Keratinocyte (primary cell): ENCODE data around the gene KCNJ16. TPM values are rescaled to one million over a fixed set of nuclear protein-coding genes. Genes with fewer than 3 reads are reported as not detected.

ENCODE experiments used
- DNase-seq: peaks from one replicate; pipeline ENCODE4 v3.0.0-alpha.2; 2011; ENCODE audit warnings: low read depth, missing footprints, low spot score
- FAIRE-seq: peaks from 2 replicates; lab custom pipeline; 2011; peaks lifted over from hg19 to GRCh38; lab: Jason Lieb, UNC
- H2AFZ ChIP-seq: 2 replicates; pipeline ENCODE4 v1.6.0; 2012; ENCODE audit warnings: low read length, control low read depth, inconsistent platforms; ENCODE audit not compliant: control insufficient read depth
- H3K27ac ChIP-seq: 2 replicates; pipeline ENCODE4 v1.5.1; 2011; ENCODE audit warnings: low read length; ENCODE audit not compliant: control insufficient read depth, insufficient read depth
- H3K27me3 ChIP-seq: 3 replicates; pipeline ENCODE4 v1.6.0; 2011; ENCODE audit warnings: low read length; ENCODE audit not compliant: control insufficient read depth, insufficient read depth; ENCODE audit errors: extremely low read depth
- H3K36me3 ChIP-seq, 2 experiments: 2 replicates in 1 of 2; 3 replicates in 1 of 2; pipeline ENCODE4 v1.5.1; 2011; ENCODE audit warnings: low read length in 2 of 2, mild to moderate bottlenecking in 1 of 2; ENCODE audit not compliant: control insufficient read depth in 2 of 2, insufficient read depth in 2 of 2; ENCODE audit errors: extremely low read depth in 1 of 2
- H3K4me1 ChIP-seq: 3 replicates; pipeline ENCODE4 v1.5.1; 2011; ENCODE audit warnings: low read length; ENCODE audit not compliant: control insufficient read depth, insufficient read depth; ENCODE audit errors: extremely low read depth
- H3K4me2 ChIP-seq: 3 replicates; pipeline ENCODE4 v1.6.0; 2011; ENCODE audit warnings: low read depth, low read length; ENCODE audit not compliant: control insufficient read depth, insufficient read depth; ENCODE audit errors: extremely low read depth
- H3K4me3 ChIP-seq, 3 experiments: fragments of 200-600 bp in 1 of 3; sonication (generic) in 1 of 3; 2 replicates in 2 of 3; 3 replicates in 1 of 3; pipeline ENCODE4 v1.5.1; 2011 to 2016; ENCODE audit warnings: low read length in 3 of 3, mild to moderate bottlenecking in 3 of 3, control low read depth in 2 of 3, inconsistent platforms in 1 of 3, low read depth in 1 of 3, mixed read lengths in 1 of 3, mixed run types in 1 of 3, moderate library complexity in 1 of 3; ENCODE audit not compliant: control insufficient read depth in 2 of 3, insufficient read depth in 2 of 3; ENCODE audit errors: extremely low read depth in 1 of 3
- H3K79me2 ChIP-seq: 2 replicates; pipeline ENCODE4 v1.6.0; 2012; ENCODE audit warnings: low read length; ENCODE audit not compliant: control insufficient read depth, insufficient read depth
- H3K9ac ChIP-seq: 3 replicates; pipeline ENCODE4 v1.6.0; 2011; ENCODE audit warnings: low read length; ENCODE audit not compliant: control insufficient read depth, insufficient read depth; ENCODE audit errors: extremely low read depth
- H3K9me1 ChIP-seq: 3 replicates; pipeline ENCODE4 v1.6.0; 2011; ENCODE audit warnings: low read length; ENCODE audit not compliant: control insufficient read depth, insufficient read depth; ENCODE audit errors: extremely low read depth
- H3K9me3 ChIP-seq: 2 replicates; pipeline ENCODE4 v1.5.1; 2012; ENCODE audit warnings: low read depth, low read length; ENCODE audit not compliant: control insufficient read depth
- H4K20me1 ChIP-seq: 3 replicates; pipeline ENCODE4 v1.6.0; 2011; ENCODE audit warnings: low read length; ENCODE audit not compliant: control insufficient read depth, insufficient read depth; ENCODE audit errors: extremely low read depth
- EZH2 ChIP-seq: IDR thresholded peaks from one replicate; pipeline ENCODE4 v1.6.1; 2012; ENCODE audit warnings: inconsistent platforms, mild to moderate bottlenecking, low read length, moderate library complexity
- dilution Hi-C: fragments of 300-500 bp; cut with MboI; formaldehyde crosslinking; loops from one replicate; pipeline ENCODE4 v1.7.0; 2020; ENCODE audit warnings: low sequenced_read_pairs; ENCODE audit not compliant: extremely low pct_ligation_motif_present
- polyA plus RNA-seq, 5 experiments: library from polyadenylated mRNA; depleted of rRNA in 3 of 5; stranded (reverse) in 3 of 5; stranded (forward) in 1 of 5; unstranded in 1 of 5; fragments of >200 nt; gene quantifications; 1 replicate in 1 of 5; 2 replicates in 3 of 5; 3 replicates in 1 of 5; pipeline versions ENCODE4 v1.2.1 to v1.2.3, GENCODE V29; 2011 to 2012; ENCODE audit warnings: missing spikeins in 2 of 5, low read depth in 1 of 5, low replicate concordance in 1 of 5
- TF ChIP-seq, protein P1 (sequence below), 3 experiments: IDR thresholded peaks in 1 of 3; conservative IDR thresholded peaks in 1 of 3; optimal IDR thresholded peaks in 1 of 3; 2 replicates in 2 of 3; 3 replicates in 1 of 3; pipeline versions ENCODE3 to v1.5.1; 2011; ENCODE audit warnings: low read length in 3 of 3, mild to moderate bottlenecking in 3 of 3, moderate library complexity in 2 of 3, control low read depth in 1 of 3, inconsistent platforms in 1 of 3; ENCODE audit not compliant: insufficient read depth in 2 of 3; ENCODE audit errors: extremely low read depth in 1 of 3

The KCNJ16 gene
- polyA plus RNA-seq, 1 donor (not counting 4 experiments of a cell fraction or from before 2014, with no cell fraction given) = not detected

DNA sequence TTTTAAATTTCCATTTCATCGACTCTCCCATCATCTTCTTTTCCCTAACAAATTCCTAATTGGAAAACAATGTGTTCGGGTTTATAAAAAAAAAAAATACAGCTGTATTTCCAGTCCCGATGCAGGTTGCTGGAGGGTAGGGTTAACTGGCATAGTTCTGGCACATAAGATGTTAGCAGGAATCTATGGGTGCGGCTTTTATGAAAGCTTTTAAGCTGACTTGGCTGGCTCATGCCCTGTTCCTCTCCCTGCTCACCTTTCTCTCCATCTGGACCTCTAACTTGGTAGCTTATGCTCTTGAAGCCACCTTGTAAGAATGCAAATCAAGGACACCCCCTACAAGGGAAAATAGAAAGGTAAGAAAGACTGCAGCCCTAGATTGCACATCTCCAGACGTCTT lies 61.1 kb downstream of the KCNJ16 start:
- Histone ChIP-seq H3K27ac (no peak overlapping the region), H3K4me1 (peaks cover 20% of the 10 kb centered on the region), H3K27me3 (no peaks in the 10 kb centered on the region), H3K79me2 (no peaks in the 10 kb centered on the region), H3K4me3 (no peak overlapping the region), H3K9me3 (no peaks in the 10 kb centered on the region), H4K20me1 (no peaks in the 10 kb centered on the region), H3K9ac (no peak overlapping the region), H3K36me3 (no peaks in the 10 kb centered on the region), H3K4me2 (peak overlapping the region; percentile 32), H2AFZ (peak overlapping the region; percentile 26), H3K9me1 (no peaks in the 10 kb centered on the region)
- TF ChIP-seq, protein P1, sequence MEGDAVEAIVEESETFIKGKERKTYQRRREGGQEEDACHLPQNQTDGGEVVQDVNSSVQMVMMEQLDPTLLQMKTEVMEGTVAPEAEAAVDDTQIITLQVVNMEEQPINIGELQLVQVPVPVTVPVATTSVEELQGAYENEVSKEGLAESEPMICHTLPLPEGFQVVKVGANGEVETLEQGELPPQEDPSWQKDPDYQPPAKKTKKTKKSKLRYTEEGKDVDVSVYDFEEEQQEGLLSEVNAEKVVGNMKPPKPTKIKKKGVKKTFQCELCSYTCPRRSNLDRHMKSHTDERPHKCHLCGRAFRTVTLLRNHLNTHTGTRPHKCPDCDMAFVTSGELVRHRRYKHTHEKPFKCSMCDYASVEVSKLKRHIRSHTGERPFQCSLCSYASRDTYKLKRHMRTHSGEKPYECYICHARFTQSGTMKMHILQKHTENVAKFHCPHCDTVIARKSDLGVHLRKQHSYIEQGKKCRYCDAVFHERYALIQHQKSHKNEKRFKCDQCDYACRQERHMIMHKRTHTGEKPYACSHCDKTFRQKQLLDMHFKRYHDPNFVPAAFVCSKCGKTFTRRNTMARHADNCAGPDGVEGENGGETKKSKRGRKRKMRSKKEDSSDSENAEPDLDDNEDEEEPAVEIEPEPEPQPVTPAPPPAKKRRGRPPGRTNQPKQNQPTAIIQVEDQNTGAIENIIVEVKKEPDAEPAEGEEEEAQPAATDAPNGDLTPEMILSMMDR (optimal IDR thresholded peaks at IDR 0.05 in 1 of 3, IDR thresholded peaks at IDR 0.05 in 1 of 3, conservative IDR thresholded peaks at IDR 0.05 in 1 of 3; ENCODE audit: extremely low read depth in 1 of 3, insufficient read depth in 2 of 3, low read length in 3 of 3) = no peak
- TF ChIP-seq EZH2 = no peak
- FAIRE-seq = peak; percentile 20
- dilution Hi-C loops = no loop called here
- DNase-seq = no peak

GRCh38 chr17:70137451-70138230 lies 62.6 kb downstream of the KCNJ16 start:
- TF ChIP-seq, protein P1 (optimal IDR thresholded peaks at IDR 0.05 in 1 of 3, IDR thresholded peaks at IDR 0.05 in 1 of 3, conservative IDR thresholded peaks at IDR 0.05 in 1 of 3; ENCODE audit: extremely low read depth in 1 of 3, insufficient read depth in 2 of 3, low read length in 3 of 3) = peak in 1 of 3 experiments; percentile 30
- TF ChIP-seq EZH2 = no peak
- H3K9ac ChIP-seq = peak overlapping the region; percentile 71
- H3K9me3 ChIP-seq = no peaks in the 10 kb centered on the region
- no peaks in the 10 kb centered on the region for H4K20me1 ChIP-seq
- no peaks in the 10 kb centered on the region for H3K9me1 ChIP-seq
- dilution Hi-C loops = no loop called here
- H3K4me3 ChIP-seq = peak overlapping the region; percentile 28 to 74 (median 74)
- peak overlapping the region; percentile 79 for H2AFZ ChIP-seq
- peak overlapping the region; percentile 76 for H3K27ac ChIP-seq
- H3K27me3 ChIP-seq = no peaks in the 10 kb centered on the region
- H3K4me2 ChIP-seq = peak overlapping the region; percentile 94
- DNase-seq = peak; percentile 25
- H3K4me1 ChIP-seq = peaks cover 20% of the 10 kb centered on the region
- H3K36me3 ChIP-seq = no peaks in the 10 kb centered on the region
- no peaks in the 10 kb centered on the region for H3K79me2 ChIP-seq
- FAIRE-seq = peak; percentile 91
